Stimulated activated CD4-positive, alpha-beta T cell treated with anti-CD3 and anti-CD28 coated beads, TNF-alpha, amount 100 ng/mL, for 24 hours (primary cell): ENCODE measurements around the gene PLCB1.

Experiments
- DNase-seq, 3 experiments: peaks; one replicate each; pipeline ENCODE4 v3.0.0-alpha.2; 2020; ENCODE audit warnings: low read depth in 3 of 3

PLCB1 gene

GRCh38 chr20:8129211-8129976 is 2.7 kb upstream of the PLCB1 start:
- DNase-seq, result no peak

- DNase-seq, result no peak
Measured at GRCh38 chr20:8130840-8131526, 1.1 kb upstream of the PLCB1 start.

- DNase-seq, result no peak
Measured at GRCh38 chr20:8132484-8133309, 631 bp downstream of the PLCB1 start.

- DNase-seq, result no peak
Measured at GRCh38 chr20:8133310-8133768, 1.3 kb downstream of the PLCB1 start.

- DNase-seq, result no peak
Measured at GRCh38 chr20:8133851-8134451, 1.9 kb downstream of the PLCB1 start.

GRCh38 chr20:8139899-8140298 is 7.8 kb downstream of the PLCB1 start:
- DNase-seq, result no peak

GRCh38 chr20:8143474-8143873 is 11.4 kb downstream of the PLCB1 start:
- DNase-seq, result no peak

GRCh38 chr20:8144282-8145245 is 12.5 kb downstream of the PLCB1 start:
- DNase-seq, result no peak

GRCh38 chr20:8145246-8146168 is 13.4 kb downstream of the PLCB1 start:
- DNase-seq, result no peak

- no peak for DNase-seq
Measured at GRCh38 chr20:8147476-8147875, 15.4 kb downstream of the PLCB1 start.

- no peak for DNase-seq
Measured at GRCh38 chr20:8148501-8148900, 16.4 kb downstream of the PLCB1 start.

GRCh38 chr20:8150591-8150990 is 18.5 kb downstream of the PLCB1 start:
- no peak for DNase-seq

- no peak for DNase-seq
Measured at GRCh38 chr20:8151372-8151771, 19.3 kb downstream of the PLCB1 start.

- no peak for DNase-seq
Measured at GRCh38 chr20:8152183-8152582, 20.1 kb downstream of the PLCB1 start.

GRCh38 chr20:8152847-8153246 is 20.8 kb downstream of the PLCB1 start:
- no peak for DNase-seq

- no peak for DNase-seq
Measured at GRCh38 chr20:8153281-8153908, 21.3 kb downstream of the PLCB1 start.

- DNase-seq, result no peak
Measured at GRCh38 chr20:8154638-8155037, 22.6 kb downstream of the PLCB1 start.

GRCh38 chr20:8155229-8155628 is 23.2 kb downstream of the PLCB1 start:
- DNase-seq, result no peak

- DNase-seq, result no peak
Measured at GRCh38 chr20:8155812-8156211, 23.7 kb downstream of the PLCB1 start.
